Keratinocyte (primary cell): Measurements from ENCODE around the gene LRRC8C.

Experiments
- EZH2 ChIP-seq: IDR thresholded peaks from one replicate; pipeline ENCODE4 v1.6.1; 2012; ENCODE audit warnings: inconsistent platforms, mild to moderate bottlenecking, low read length, moderate library complexity
- TF ChIP-seq, protein P1 (sequence below), 3 experiments: IDR thresholded peaks in 1 of 3; conservative IDR thresholded peaks in 1 of 3; optimal IDR thresholded peaks in 1 of 3; 2 replicates in 2 of 3; 3 replicates in 1 of 3; pipeline versions ENCODE3 to v1.5.1; 2011; ENCODE audit warnings: low read length in 3 of 3, mild to moderate bottlenecking in 3 of 3, moderate library complexity in 2 of 3, control low read depth in 1 of 3, inconsistent platforms in 1 of 3; ENCODE audit not compliant: insufficient read depth in 2 of 3; ENCODE audit errors: extremely low read depth in 1 of 3

DNA sequence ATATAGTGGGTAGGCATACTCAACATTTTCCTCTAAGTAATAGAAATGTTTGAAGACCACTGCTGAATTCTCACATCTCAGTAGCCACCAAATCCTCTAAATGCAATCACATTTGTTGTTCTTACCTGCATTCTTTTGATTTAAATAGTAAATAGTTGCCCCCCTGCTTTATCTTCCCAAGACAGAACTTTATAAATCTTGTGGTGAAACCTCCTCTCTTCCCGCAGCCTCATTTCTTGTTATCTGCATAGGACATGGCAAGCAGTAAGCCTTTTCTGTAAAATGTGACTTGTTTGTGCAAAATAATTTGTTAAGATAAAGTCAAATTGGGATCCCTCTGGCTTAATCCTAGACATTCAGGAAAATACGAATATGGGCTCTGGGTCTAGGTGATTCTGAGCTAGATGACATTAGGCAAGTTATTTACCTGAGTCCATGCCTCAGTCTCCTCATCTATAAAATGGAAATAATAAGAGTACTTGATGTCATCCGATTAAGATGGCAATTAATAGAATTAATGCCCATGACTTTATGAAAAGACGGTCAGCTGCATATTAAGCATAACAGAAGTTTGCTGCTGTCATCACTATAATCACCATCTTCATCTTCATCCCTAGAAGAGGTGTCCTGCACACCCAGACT is 77.7 kb downstream of the LRRC8C start:
- TF ChIP-seq, protein P1, sequence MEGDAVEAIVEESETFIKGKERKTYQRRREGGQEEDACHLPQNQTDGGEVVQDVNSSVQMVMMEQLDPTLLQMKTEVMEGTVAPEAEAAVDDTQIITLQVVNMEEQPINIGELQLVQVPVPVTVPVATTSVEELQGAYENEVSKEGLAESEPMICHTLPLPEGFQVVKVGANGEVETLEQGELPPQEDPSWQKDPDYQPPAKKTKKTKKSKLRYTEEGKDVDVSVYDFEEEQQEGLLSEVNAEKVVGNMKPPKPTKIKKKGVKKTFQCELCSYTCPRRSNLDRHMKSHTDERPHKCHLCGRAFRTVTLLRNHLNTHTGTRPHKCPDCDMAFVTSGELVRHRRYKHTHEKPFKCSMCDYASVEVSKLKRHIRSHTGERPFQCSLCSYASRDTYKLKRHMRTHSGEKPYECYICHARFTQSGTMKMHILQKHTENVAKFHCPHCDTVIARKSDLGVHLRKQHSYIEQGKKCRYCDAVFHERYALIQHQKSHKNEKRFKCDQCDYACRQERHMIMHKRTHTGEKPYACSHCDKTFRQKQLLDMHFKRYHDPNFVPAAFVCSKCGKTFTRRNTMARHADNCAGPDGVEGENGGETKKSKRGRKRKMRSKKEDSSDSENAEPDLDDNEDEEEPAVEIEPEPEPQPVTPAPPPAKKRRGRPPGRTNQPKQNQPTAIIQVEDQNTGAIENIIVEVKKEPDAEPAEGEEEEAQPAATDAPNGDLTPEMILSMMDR (optimal IDR thresholded peaks at IDR 0.05 in 1 of 3, IDR thresholded peaks at IDR 0.05 in 1 of 3, conservative IDR thresholded peaks at IDR 0.05 in 1 of 3; ENCODE audit: extremely low read depth in 1 of 3, insufficient read depth in 2 of 3, low read length in 3 of 3) = no peak
- no peak for TF ChIP-seq EZH2
